Activated naive CD4-positive, alpha-beta T cell treated with anti-CD3 and anti-CD28 coated beads, Interleukin-2, amount 50 U/mL, for 16 hours (primary cell): ENCODE measurements around the gene STRA8.

Experiments used
- DNase-seq: peaks from one replicate; pipeline ENCODE4 v3.0.0-alpha.2; 2020

The STRA8 gene

GRCh38 chr7:135239263-135239662, 5.6 kb downstream of the STRA8 start:
- no peak for DNase-seq

- DNase-seq, result no peak
These were observed 6.8 kb downstream of the STRA8 start for GRCh38 chr7:135240441-135240840.

GRCh38 chr7:135242096-135242684, 8.6 kb downstream of the STRA8 start:
- DNase-seq, result no peak

GRCh38 chr7:135245226-135246190, 11.9 kb downstream of the STRA8 start:
- no peak for DNase-seq

- DNase-seq, result no peak
These were observed 12.7 kb downstream of the STRA8 start for GRCh38 chr7:135246191-135246825.

- no peak for DNase-seq
These were observed 14.3 kb downstream of the STRA8 start for GRCh38 chr7:135247746-135248471.

- no peak for DNase-seq
These were observed 14.9 kb downstream of the STRA8 start for GRCh38 chr7:135248546-135248945.

GRCh38 chr7:135251496-135252391, 18.1 kb downstream of the STRA8 start:
- DNase-seq, result no peak

GRCh38 chr7:135253851-135254771, 20.5 kb downstream of the STRA8 start:
- no peak for DNase-seq

- DNase-seq, result no peak
These were observed 24.2 kb downstream of the STRA8 start for GRCh38 chr7:135257790-135258189.

GRCh38 chr7:135258585-135258984, 24.9 kb downstream of the STRA8 start:
- no peak for DNase-seq

GRCh38 chr7:135259702-135260101, 26.1 kb downstream of the STRA8 start:
- DNase-seq, result no peak

- DNase-seq, result no peak
These were observed 26.8 kb downstream of the STRA8 start for GRCh38 chr7:135260470-135260869.

GRCh38 chr7:135260930-135261721, 27.5 kb downstream of the STRA8 start:
- no peak for DNase-seq

- DNase-seq, result no peak
These were observed 29.1 kb downstream of the STRA8 start for GRCh38 chr7:135262623-135263320.

- DNase-seq, result no peak
These were observed 29.8 kb downstream of the STRA8 start for GRCh38 chr7:135263321-135263970.

- DNase-seq, result no peak
These were observed 32.0 kb downstream of the STRA8 start for GRCh38 chr7:135265637-135266036.

GRCh38 chr7:135269921-135270320, 36.3 kb downstream of the STRA8 start:
- DNase-seq, result no peak
